ENCODE data around the gene VPS41.

The VPS41 gene

GRCh38 chr7:38743899-38744298 lies 165.1 kb downstream of the VPS41 start:
- in situ Hi-C loops (cut with MboI; ENCODE audit: low sequenced_read_pairs): no loop called here

- in situ Hi-C loops (cut with MboI; ENCODE audit: low sequenced_read_pairs): no loop called here
Measured at GRCh38 chr7:38740041-38740440, 168.9 kb downstream of the VPS41 start.

- in situ Hi-C loops (cut with MboI; ENCODE audit: low sequenced_read_pairs): no loop called here
Measured at GRCh38 chr7:38736138-38736537, 172.9 kb downstream of the VPS41 start.

- in situ Hi-C loops (cut with MboI; ENCODE audit: low sequenced_read_pairs): no loop called here
Measured at GRCh38 chr7:38731215-38731614, 177.8 kb downstream of the VPS41 start.

- in situ Hi-C loops (cut with MboI; ENCODE audit: low sequenced_read_pairs): no loop called here
Measured at GRCh38 chr7:38728145-38728544, 180.8 kb downstream of the VPS41 start.

GRCh38 chr7:38727184-38727940 lies 181.6 kb downstream of the VPS41 start:
- in situ Hi-C loops (cut with MboI; ENCODE audit: low sequenced_read_pairs): no loop called here

GRCh38 chr7:38723327-38723726 lies 185.7 kb downstream of the VPS41 start:
- in situ Hi-C loops (cut with MboI; ENCODE audit: low sequenced_read_pairs): no loop called here

GRCh38 chr7:38716397-38716796 lies 192.6 kb downstream of the VPS41 start:
- in situ Hi-C loops (cut with MboI; ENCODE audit: low sequenced_read_pairs): no loop called here

- in situ Hi-C loops (cut with MboI; ENCODE audit: low sequenced_read_pairs): no loop called here
Measured at GRCh38 chr7:38709123-38709522, 199.9 kb downstream of the VPS41 start.

- in situ Hi-C loops (cut with MboI; ENCODE audit: low sequenced_read_pairs): no loop called here
Measured at GRCh38 chr7:38704751-38705150, 204.2 kb downstream of the VPS41 start.

GRCh38 chr7:38704041-38704547 lies 204.9 kb downstream of the VPS41 start:
- in situ Hi-C loops (cut with MboI; ENCODE audit: low sequenced_read_pairs): no loop called here

- in situ Hi-C loops (cut with MboI; ENCODE audit: low sequenced_read_pairs): no loop called here
Measured at GRCh38 chr7:38703093-38703492, 205.9 kb downstream of the VPS41 start.

- in situ Hi-C loops (cut with MboI; ENCODE audit: low sequenced_read_pairs): no loop called here
Measured at GRCh38 chr7:38702002-38702535, 206.9 kb downstream of the VPS41 start.

- in situ Hi-C loops (cut with MboI; ENCODE audit: low sequenced_read_pairs): no loop called here
Measured at GRCh38 chr7:38700116-38700515, 208.9 kb downstream of the VPS41 start.

GRCh38 chr7:38699471-38699870 lies 209.5 kb downstream of the VPS41 start:
- in situ Hi-C loops (cut with MboI; ENCODE audit: low sequenced_read_pairs): no loop called here

- in situ Hi-C loops (cut with MboI; ENCODE audit: low sequenced_read_pairs): no loop called here
Measured at GRCh38 chr7:38694326-38694725, 214.7 kb downstream of the VPS41 start.

- in situ Hi-C loops (cut with MboI; ENCODE audit: low sequenced_read_pairs): no loop called here
Measured at GRCh38 chr7:38686888-38687287, 222.1 kb downstream of the VPS41 start.

- in situ Hi-C loops (cut with MboI; ENCODE audit: low sequenced_read_pairs): no loop called here
Measured at GRCh38 chr7:38685851-38686250, 223.1 kb downstream of the VPS41 start.

- in situ Hi-C loops (cut with MboI; ENCODE audit: low sequenced_read_pairs): no loop called here
Measured at GRCh38 chr7:38682606-38683005, 226.4 kb downstream of the VPS41 start.

- in situ Hi-C loops (cut with MboI; ENCODE audit: low sequenced_read_pairs): no loop called here
Measured at GRCh38 chr7:38681882-38682281, 227.1 kb downstream of the VPS41 start.

GRCh38 chr7:38679419-38679818 lies 229.6 kb downstream of the VPS41 start:
- in situ Hi-C loops (cut with MboI; ENCODE audit: low sequenced_read_pairs): no loop called here

- in situ Hi-C loops (cut with MboI; ENCODE audit: low sequenced_read_pairs): no loop called here
Measured at GRCh38 chr7:38678698-38679054, 230.3 kb downstream of the VPS41 start.

Measured in HL-60/S4 treated with retinoic acid at 250 ng/mL for 4 days and 3 days (cell line).